ENCODE measurements around the gene UTRN. TPM values are rescaled to one million over a fixed set of nuclear protein-coding genes. Genes with fewer than 3 reads are reported as not detected.

UTRN gene
- 6.5 to 10.8 TPM (median 6.9 TPM) in 5 replicates for total RNA-seq (2022; extraction: Qiagen RNA extraction)

DNA sequence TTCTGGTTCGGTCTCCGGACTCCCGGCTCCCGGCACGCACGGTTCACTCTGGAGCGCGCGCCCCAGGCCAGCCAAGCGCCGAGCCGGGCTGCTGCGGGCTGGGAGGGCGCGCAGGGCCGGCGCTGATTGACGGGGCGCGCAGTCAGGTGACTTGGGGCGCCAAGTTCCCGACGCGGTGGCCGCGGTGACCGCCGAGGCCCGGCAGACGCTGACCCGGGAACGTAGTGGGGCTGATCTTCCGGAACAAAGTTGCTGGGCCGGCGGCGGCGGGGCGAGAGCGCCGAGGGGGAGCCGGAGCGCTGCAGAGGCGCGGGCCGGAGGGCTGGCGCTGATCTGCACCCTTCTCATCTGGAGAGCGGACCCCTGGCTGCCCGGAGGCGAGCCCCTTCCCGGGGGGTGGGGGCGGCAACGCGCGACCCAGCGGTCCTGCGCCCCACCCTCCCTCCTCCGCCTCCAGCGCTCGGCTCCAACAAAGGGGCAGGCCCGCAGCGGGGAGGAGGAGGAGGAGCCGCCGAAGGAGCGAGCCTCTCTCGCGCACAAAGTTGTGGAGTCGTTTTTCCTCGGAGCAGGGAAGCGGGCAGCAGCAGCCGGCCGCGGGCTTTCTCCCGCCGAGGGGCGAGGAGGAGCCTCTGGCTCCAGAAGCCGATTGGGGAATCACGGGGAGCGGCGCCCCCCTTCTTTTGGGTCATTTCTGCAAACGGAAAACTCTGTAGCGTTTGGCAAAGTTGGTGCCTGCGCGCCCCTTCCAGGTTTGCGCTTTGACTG lies at the start of gene UTRN:
TSS of gene UTRN (plus strand) at position 553 of the 765 bp plus-strand sequence. CDS start 6,494 bp downstream, outside the sequence.

Other genes with a start within 250 kb of the UTRN start
- gene SF3B5, start 189.8 kb upstream of the UTRN start, total RNA-seq (2022; extraction: Qiagen RNA extraction), result 198 to 229 TPM (median 214 TPM) in 5 replicates
- gene STX11, start 134.8 kb upstream of the UTRN start, total RNA-seq (2022; extraction: Qiagen RNA extraction), result 2.2 to 2.9 TPM (median 2.5 TPM) in 5 replicates